SK-N-SH treated with all-trans-retinoic acid at 6 μM for 48 hours (cell line): ENCODE measurements around the gene MAP3K7CL.

Source experiments
- ATAC-seq: fragments of 200-7000 bp; cut with Tn5 transposase; 3 replicates; pipeline ENCODE4 v1.9.1; 2020; ENCODE audit warnings: mild to moderate bottlenecking, moderate library complexity
- ARNTL ChIP-seq: fragments of 450-650 bp; formaldehyde crosslinking; IDR thresholded peaks from 2 replicates; pipeline ENCODE4 v1.5.0; 2020; ENCODE audit warnings: low read depth, mild to moderate bottlenecking, moderate library complexity, borderline replicate concordance
- BACH2 ChIP-seq: fragments of 250-450 bp; sonication (Bioruptor Pico); IDR thresholded peaks from 2 replicates; pipeline ENCODE4 v1.9.0; 2021; ENCODE audit warnings: mild to moderate bottlenecking, borderline replicate concordance
- CREB5 ChIP-seq: fragments of 250-450 bp; sonication (Bioruptor Pico); IDR thresholded peaks from 2 replicates; pipeline ENCODE4 v1.5.1; 2020; ENCODE audit warnings: low read depth, mild to moderate bottlenecking, moderate library complexity
- CSDC2 ChIP-seq: fragments of 250-450 bp; sonication (Bioruptor Pico); IDR thresholded peaks from 2 replicates; pipeline ENCODE4 v1.5.0; 2020; ENCODE audit warnings: mild to moderate bottlenecking, moderate library complexity
- ESRRG ChIP-seq: fragments of 250-450 bp; sonication (Bioruptor Pico); IDR thresholded peaks from 2 replicates; pipeline ENCODE4 v1.6.1; 2021; ENCODE audit warnings: mild to moderate bottlenecking
- GLIS3 ChIP-seq: fragments of 250-450 bp; sonication (Bioruptor Pico); IDR thresholded peaks from 2 replicates; pipeline ENCODE4 v1.5.0; 2020; ENCODE audit warnings: mild to moderate bottlenecking, moderate library complexity
- ISL1 ChIP-seq: fragments of 250-450 bp; sonication (Bioruptor Pico); IDR thresholded peaks from 2 replicates; pipeline ENCODE4 v2.1.2; 2022; ENCODE audit warnings: mild to moderate bottlenecking, moderate library complexity
- OSR1 ChIP-seq: fragments of 250-450 bp; sonication (Bioruptor Pico); IDR thresholded peaks from 2 replicates; pipeline ENCODE4 v1.8.0; 2022; ENCODE audit warnings: moderate library complexity, mild to moderate bottlenecking, inconsistent platforms
- POU6F1 ChIP-seq: fragments of 250-450 bp; sonication (Bioruptor Pico); IDR thresholded peaks from 2 replicates; pipeline ENCODE4 v1.8.0; 2021; ENCODE audit warnings: low read depth, mild to moderate bottlenecking, moderate library complexity, borderline replicate concordance
- PPARA ChIP-seq: fragments of 250-450 bp; sonication (Bioruptor Pico); IDR thresholded peaks from 2 replicates; pipeline ENCODE4 v1.5.0; 2020; ENCODE audit warnings: mild to moderate bottlenecking, borderline replicate concordance
- RARB ChIP-seq: fragments of 250-450 bp; sonication (Bioruptor Pico); IDR thresholded peaks from 2 replicates; pipeline ENCODE4 v1.8.0; 2021; ENCODE audit warnings: mild to moderate bottlenecking, moderate library complexity
- TOX ChIP-seq: fragments of 250-450 bp; sonication (Bioruptor Pico); IDR thresholded peaks from 2 replicates; pipeline ENCODE4 v1.8.0; 2021; ENCODE audit warnings: mild to moderate bottlenecking, moderate library complexity, borderline replicate concordance
- ZFP3 ChIP-seq: fragments of 250-450 bp; sonication (Bioruptor Pico); IDR thresholded peaks from 2 replicates; pipeline ENCODE4 v1.5.0; 2020; ENCODE audit warnings: mild to moderate bottlenecking, moderate library complexity
- ZFP30 ChIP-seq: fragments of 450-650 bp; formaldehyde crosslinking; IDR thresholded peaks from 2 replicates; pipeline ENCODE4 v1.5.0; 2022; ENCODE audit warnings: mild to moderate bottlenecking, moderate library complexity
- ZNF565 ChIP-seq: fragments of 450-650 bp; formaldehyde crosslinking; conservative IDR thresholded peaks from 2 replicates; pipeline ENCODE4 v1.5.0; 2020; ENCODE audit warnings: low read depth, mild to moderate bottlenecking, moderate library complexity
- ZNF70 ChIP-seq: fragments of 450-650 bp; formaldehyde crosslinking; IDR thresholded peaks from 2 replicates; pipeline ENCODE4 v1.5.0; 2020; ENCODE audit warnings: mild to moderate bottlenecking, moderate library complexity
- ZNF8 ChIP-seq: fragments of 450-650 bp; formaldehyde crosslinking; IDR thresholded peaks from 2 replicates; pipeline ENCODE4 v1.5.0; 2020; ENCODE audit warnings: mild to moderate bottlenecking, moderate library complexity
- TF ChIP-seq, protein P1 (sequence below): fragments of 250-450 bp; sonication (Bioruptor Pico); IDR thresholded peaks from 2 replicates; pipeline ENCODE4 v1.5.1; 2021; ENCODE audit warnings: mild to moderate bottlenecking, moderate library complexity
- TF ChIP-seq, protein P2 (sequence below): fragments of 250-450 bp; sonication (Bioruptor Pico); IDR thresholded peaks from 2 replicates; pipeline ENCODE4 v1.8.0; 2020; ENCODE audit warnings: mild to moderate bottlenecking, moderate library complexity, borderline replicate concordance

The MAP3K7CL gene

DNA sequence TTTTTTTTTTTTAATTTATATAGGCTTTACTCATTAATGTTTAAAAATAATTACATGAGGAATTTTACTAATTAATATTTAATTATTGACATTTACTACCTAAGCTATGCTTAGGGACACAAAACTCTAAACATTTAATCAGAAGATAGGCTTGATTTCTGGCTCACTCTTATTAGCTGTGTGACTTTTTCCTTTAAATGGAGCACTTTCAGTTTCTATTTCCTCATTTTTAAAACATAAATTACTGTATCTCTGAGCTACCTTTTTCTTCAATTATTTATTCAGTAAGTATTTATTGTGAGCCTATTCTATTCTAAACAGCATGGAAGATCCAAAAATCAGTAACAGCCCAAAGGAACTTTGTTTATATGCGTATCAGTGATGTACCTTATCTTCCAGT is 40.5 kb downstream of the MAP3K7CL start (continued):
- TF ChIP-seq CREB5 (CRISPR knock-in tag), result no peak
- TF ChIP-seq PPARA, result no peak
- no peak for TF ChIP-seq BACH2 (CRISPR knock-in tag)
- no peak for TF ChIP-seq ZFP3
- no peak for TF ChIP-seq POU6F1 (CRISPR knock-in tag)
- no peak for TF ChIP-seq TOX (CRISPR knock-in tag)
- TF ChIP-seq, protein P1, sequence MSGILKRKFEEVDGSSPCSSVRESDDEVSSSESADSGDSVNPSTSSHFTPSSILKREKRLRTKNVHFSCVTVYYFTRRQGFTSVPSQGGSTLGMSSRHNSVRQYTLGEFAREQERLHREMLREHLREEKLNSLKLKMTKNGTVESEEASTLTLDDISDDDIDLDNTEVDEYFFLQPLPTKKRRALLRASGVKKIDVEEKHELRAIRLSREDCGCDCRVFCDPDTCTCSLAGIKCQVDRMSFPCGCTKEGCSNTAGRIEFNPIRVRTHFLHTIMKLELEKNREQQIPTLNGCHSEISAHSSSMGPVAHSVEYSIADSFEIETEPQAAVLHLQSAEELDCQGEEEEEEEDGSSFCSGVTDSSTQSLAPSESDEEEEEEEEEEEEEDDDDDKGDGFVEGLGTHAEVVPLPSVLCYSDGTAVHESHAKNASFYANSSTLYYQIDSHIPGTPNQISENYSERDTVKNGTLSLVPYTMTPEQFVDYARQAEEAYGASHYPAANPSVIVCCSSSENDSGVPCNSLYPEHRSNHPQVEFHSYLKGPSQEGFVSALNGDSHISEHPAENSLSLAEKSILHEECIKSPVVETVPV, result no peak
- TF ChIP-seq ZFP30 (CRISPR knock-in tag), result no peak

DNA sequence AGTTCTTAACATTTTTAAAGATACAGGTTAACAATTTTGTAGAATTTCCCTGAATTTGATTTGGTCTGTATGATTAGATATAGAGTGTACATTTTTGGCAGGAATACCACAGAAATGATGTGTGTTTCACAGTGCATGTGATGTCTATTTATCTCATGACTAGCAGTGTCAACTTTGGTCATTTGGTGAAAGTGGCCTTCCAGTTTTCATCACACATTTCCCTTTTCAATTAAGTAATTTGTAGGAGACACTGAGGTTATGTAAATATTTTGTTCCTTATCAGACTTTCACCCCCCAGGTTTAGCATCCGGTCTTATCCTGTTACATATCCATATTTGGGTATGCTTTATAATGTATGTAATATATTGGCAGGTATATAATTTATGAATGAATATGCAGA is 41.8 kb downstream of the MAP3K7CL start:
- ATAC-seq, result no peak
- TF ChIP-seq ARNTL (CRISPR knock-in tag), result no peak
- TF ChIP-seq, protein P1, result no peak
- TF ChIP-seq BACH2 (CRISPR knock-in tag), result no peak
- TF ChIP-seq PPARA, result no peak
- TF ChIP-seq ZFP3, result no peak
- TF ChIP-seq ESRRG (CRISPR knock-in tag), result no peak
- TF ChIP-seq, protein P2, sequence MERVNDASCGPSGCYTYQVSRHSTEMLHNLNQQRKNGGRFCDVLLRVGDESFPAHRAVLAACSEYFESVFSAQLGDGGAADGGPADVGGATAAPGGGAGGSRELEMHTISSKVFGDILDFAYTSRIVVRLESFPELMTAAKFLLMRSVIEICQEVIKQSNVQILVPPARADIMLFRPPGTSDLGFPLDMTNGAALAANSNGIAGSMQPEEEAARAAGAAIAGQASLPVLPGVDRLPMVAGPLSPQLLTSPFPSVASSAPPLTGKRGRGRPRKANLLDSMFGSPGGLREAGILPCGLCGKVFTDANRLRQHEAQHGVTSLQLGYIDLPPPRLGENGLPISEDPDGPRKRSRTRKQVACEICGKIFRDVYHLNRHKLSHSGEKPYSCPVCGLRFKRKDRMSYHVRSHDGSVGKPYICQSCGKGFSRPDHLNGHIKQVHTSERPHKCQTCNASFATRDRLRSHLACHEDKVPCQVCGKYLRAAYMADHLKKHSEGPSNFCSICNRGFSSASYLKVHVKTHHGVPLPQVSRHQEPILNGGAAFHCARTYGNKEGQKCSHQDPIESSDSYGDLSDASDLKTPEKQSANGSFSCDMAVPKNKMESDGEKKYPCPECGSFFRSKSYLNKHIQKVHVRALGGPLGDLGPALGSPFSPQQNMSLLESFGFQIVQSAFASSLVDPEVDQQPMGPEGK, result no peak
- TF ChIP-seq OSR1 (CRISPR knock-in tag), result no peak
- no peak for TF ChIP-seq ZNF8 (CRISPR knock-in tag)
- TF ChIP-seq TOX (CRISPR knock-in tag), result no peak
- TF ChIP-seq ISL1 (CRISPR knock-in tag), result no peak
- no peak for TF ChIP-seq ZNF70 (CRISPR knock-in tag)
- no peak for TF ChIP-seq GLIS3 (CRISPR knock-in tag)
- no peak for TF ChIP-seq CREB5 (CRISPR knock-in tag)
- TF ChIP-seq RARB (CRISPR knock-in tag), result no peak
- no peak for TF ChIP-seq CSDC2 (CRISPR knock-in tag)
- TF ChIP-seq ZNF565 (CRISPR knock-in tag), result no peak
- no peak for TF ChIP-seq ZFP30 (CRISPR knock-in tag)

- 0 out of 2 replicates have a peak, but pooled peaks have one; percentile 28 for TF ChIP-seq CSDC2 (CRISPR knock-in tag)
- TF ChIP-seq ISL1 (CRISPR knock-in tag), result peak; percentile 74
- no peak for TF ChIP-seq TOX (CRISPR knock-in tag)
- TF ChIP-seq ZFP3, result 0 out of 2 replicates have a peak, but pooled peaks have one; percentile 38
- no peak for TF ChIP-seq POU6F1 (CRISPR knock-in tag)
- ATAC-seq, result peak; percentile 82
These were observed 44.2 kb downstream of the MAP3K7CL start for GRCh38 chr21:29174607-29175013.
